UCSD-AML1 (cell line): Measurements from ENCODE around the gene TYMP.
A peak's percentile ranks its signal among the peaks of the same experiment; 100 is the strongest.

Source experiments
- DNase-seq: peaks from one replicate; lab custom pipeline; 2025; ENCODE audit not compliant: unreplicated experiment; lab: John Stamatoyannopoulos, UW

TYMP gene

GRCh38 chr22:50563413-50564160, 33.8 kb upstream of the TYMP start:
- DNase-seq, result no peak

GRCh38 chr22:50562523-50563412, 33.0 kb upstream of the TYMP start, which contains the start of gene SYCE3:
SYCE3 (minus strand) TSS chr22:50562919; CDS start chr22:50556405, 6,514 bp downstream.
- DNase-seq, result peak; percentile 96

GRCh38 chr22:50561401-50562358, 31.9 kb upstream of the TYMP start:
- no peak for DNase-seq

GRCh38 chr22:50560034-50560433, 30.2 kb upstream of the TYMP start:
- no peak for DNase-seq

- no peak for DNase-seq
Observed at GRCh38 chr22:50556703-50557102, 26.9 kb upstream of the TYMP start.

GRCh38 chr22:50553310-50553709, 23.5 kb upstream of the TYMP start:
- DNase-seq, result no peak

- no peak for DNase-seq
Observed at GRCh38 chr22:50551160-50551752, 21.4 kb upstream of the TYMP start.

GRCh38 chr22:50550395-50550794, 20.6 kb upstream of the TYMP start:
- no peak for DNase-seq

GRCh38 chr22:50548921-50549790, 19.3 kb upstream of the TYMP start:
- no peak for DNase-seq

- no peak for DNase-seq
Observed at GRCh38 chr22:50548040-50548920, 18.5 kb upstream of the TYMP start.

GRCh38 chr22:50547263-50547985, 17.6 kb upstream of the TYMP start:
- no peak for DNase-seq

GRCh38 chr22:50546326-50547262, 16.8 kb upstream of the TYMP start:
- DNase-seq, result no peak

- peak; percentile 27 for DNase-seq
Observed at GRCh38 chr22:50545522-50546325, 15.9 kb upstream of the TYMP start, which contains the start of gene KLHDC7B. KLHDC7B (plus strand) TSS chr22:50545899; CDS start chr22:50546244, 345 bp downstream.

- DNase-seq, result peak; percentile 35
Observed at GRCh38 chr22:50544746-50545253, 15.0 kb upstream of the TYMP start.

- peak; percentile 70 for DNase-seq
Observed at GRCh38 chr22:50544078-50544745, 14.4 kb upstream of the TYMP start.
